Fibroblast of lung (primary cell): ENCODE data around the gene DNTT. TPM values are rescaled to one million over a fixed set of nuclear protein-coding genes. Genes with fewer than 3 reads are reported as not detected.

Experiments used
- DNase-seq, 2 donors: peaks; one replicate each; pipeline versions ENCODE4 v3.0.0 to v3.0.0-alpha.2; 2010; ENCODE audit warnings: low read depth in 2 of 2
- H2AFZ ChIP-seq: 2 replicates; pipeline ENCODE4 v1.5.1; 2012; ENCODE audit warnings: low read length, control low read depth, inconsistent platforms
- H3K27ac ChIP-seq: 2 replicates; pipeline ENCODE4 v1.5.1; 2011; ENCODE audit warnings: low read length, control low read depth; ENCODE audit not compliant: insufficient read depth
- H3K27me3 ChIP-seq: 2 replicates; pipeline ENCODE4 v1.5.1; 2011; ENCODE audit warnings: mild to moderate bottlenecking, low read length; ENCODE audit not compliant: control insufficient read depth, insufficient read depth
- H3K36me3 ChIP-seq: 2 replicates; pipeline ENCODE4 v1.5.1; 2011; ENCODE audit warnings: low read length; ENCODE audit not compliant: control insufficient read depth, insufficient read depth
- H3K4me1 ChIP-seq: 2 replicates; pipeline ENCODE4 v1.5.1; 2011; ENCODE audit warnings: low read length; ENCODE audit not compliant: control insufficient read depth, insufficient read depth; ENCODE audit errors: extremely low read depth
- H3K4me2 ChIP-seq: 2 replicates; pipeline ENCODE4 v1.5.1; 2011; ENCODE audit warnings: low read length, control low read depth; ENCODE audit not compliant: insufficient read depth; ENCODE audit errors: extremely low read depth
- H3K4me3 ChIP-seq, 4 experiments: fragments of 200-600 bp in 1 of 4; sonication (generic) in 1 of 4; replicated peaks in 1 of 4; 2 replicates each; pipeline ENCODE4 v1.5.1; 2011 to 2016; ENCODE audit warnings: low read length in 4 of 4, low read depth in 3 of 4, mild to moderate bottlenecking in 3 of 4, control low read depth in 2 of 4, inconsistent platforms in 1 of 4, mixed read lengths in 1 of 4; ENCODE audit not compliant: insufficient read depth in 1 of 4; ENCODE audit errors: control extremely low read depth in 1 of 4
- H3K79me2 ChIP-seq: 2 replicates; pipeline ENCODE4 v1.5.1; 2012; ENCODE audit warnings: mild to moderate bottlenecking, low read length, inconsistent platforms; ENCODE audit not compliant: control insufficient read depth, insufficient read depth
- H3K9ac ChIP-seq: 2 replicates; pipeline ENCODE4 v1.5.1; 2011; ENCODE audit warnings: mild to moderate bottlenecking, low read length, control low read depth; ENCODE audit not compliant: insufficient read depth
- H3K9me3 ChIP-seq: 2 replicates; pipeline ENCODE4 v1.5.1; 2012; ENCODE audit warnings: low read depth, low read length; ENCODE audit not compliant: control insufficient read depth, insufficient read depth
- H4K20me1 ChIP-seq: 2 replicates; pipeline ENCODE4 v1.5.1; 2011; ENCODE audit warnings: low read length; ENCODE audit not compliant: control insufficient read depth, insufficient read depth; ENCODE audit errors: extremely low read depth
- CTCF ChIP-seq, 2 donors: IDR thresholded peaks in 1 of 2; conservative IDR thresholded peaks in 1 of 2; 1 replicate in 1 of 2; 2 replicates in 1 of 2; pipeline ENCODE4 v1.5.1; 2011 to 2012; ENCODE audit warnings: low read length in 2 of 2, control low read depth in 1 of 2, inconsistent platforms in 1 of 2, low read depth in 1 of 2, mild to moderate bottlenecking in 1 of 2
- EZH2 ChIP-seq: IDR thresholded peaks from 2 replicates; pipeline ENCODE4 v1.5.1; 2012; ENCODE audit warnings: low read length, control low read depth, mild to moderate bottlenecking; ENCODE audit errors: missing control alignments
- polyA plus RNA-seq, 2 donors: library from polyadenylated mRNA; depleted of rRNA in 1 of 2; stranded (reverse) in 1 of 2; unstranded in 1 of 2; fragments of >200 nt; gene quantifications; 2 replicates each; pipeline ENCODE4 v1.2.1, GENCODE V29; 2011 to 2012; ENCODE audit warnings: missing spikeins in 1 of 2
- total RNA-seq: library from RNA; depleted of rRNA; stranded (reverse); fragments of >200 nt; gene quantifications from 2 replicates; pipeline ENCODE4 v1.2.1, GENCODE V29; 2014

DNTT gene
- total and polyA plus RNA-seq, 2 donors (not counting 1 experiment from before 2014, with no cell fraction given): not detected

GRCh38 chr10:96275685-96276418 lies 28.4 kb upstream of the DNTT start:
- TF ChIP-seq EZH2 (no peak), CTCF (conservative IDR thresholded peaks at IDR 0.05 in 1 of 2, IDR thresholded peaks at IDR 0.05 in 1 of 2; ENCODE audit: low read depth in 1 of 2, low read length in 2 of 2) (no peak)
- Histone ChIP-seq H3K4me3 (no peak overlapping the region), H3K27me3 (no peaks in the 10 kb centered on the region), H2AFZ (no peak overlapping the region), H3K27ac (no peak overlapping the region), H3K79me2 (no peaks in the 10 kb centered on the region), H3K4me2 (no peak overlapping the region), H3K36me3 (no peaks in the 10 kb centered on the region), H3K9me3 (no peaks in the 10 kb centered on the region), H4K20me1 (no peaks in the 10 kb centered on the region), H3K9ac (no peak overlapping the region), H3K4me1 (no peaks in the 10 kb centered on the region)
- no peak for DNase-seq

- no peaks in the 10 kb centered on the region for H4K20me1 ChIP-seq
- no peaks in the 10 kb centered on the region for H3K79me2 ChIP-seq
- TF ChIP-seq CTCF (conservative IDR thresholded peaks at IDR 0.05 in 1 of 2, IDR thresholded peaks at IDR 0.05 in 1 of 2; ENCODE audit: low read depth in 1 of 2, low read length in 2 of 2): no peak
- no peak for TF ChIP-seq EZH2
- no peak overlapping the region for H3K4me2 ChIP-seq
- no peak overlapping the region for H3K4me3 ChIP-seq
- H3K9ac ChIP-seq: no peak overlapping the region
- no peak for DNase-seq
- no peaks in the 10 kb centered on the region for H3K4me1 ChIP-seq
- no peak overlapping the region for H3K27ac ChIP-seq
- no peak overlapping the region for H2AFZ ChIP-seq
- no peaks in the 10 kb centered on the region for H3K9me3 ChIP-seq
- no peaks in the 10 kb centered on the region for H3K36me3 ChIP-seq
- no peaks in the 10 kb centered on the region for H3K27me3 ChIP-seq
Observed at GRCh38 chr10:96276426-96276825, 27.8 kb upstream of the DNTT start.

- H3K9ac ChIP-seq: no peak overlapping the region
- no peaks in the 10 kb centered on the region for H3K36me3 ChIP-seq
- no peak overlapping the region for H2AFZ ChIP-seq
- no peak overlapping the region for H3K27ac ChIP-seq
- no peak for DNase-seq
- H3K4me2 ChIP-seq: no peak overlapping the region
- no peaks in the 10 kb centered on the region for H3K27me3 ChIP-seq
- H3K4me3 ChIP-seq: no peak overlapping the region
- no peaks in the 10 kb centered on the region for H3K4me1 ChIP-seq
- H3K79me2 ChIP-seq: no peaks in the 10 kb centered on the region
- TF ChIP-seq CTCF (conservative IDR thresholded peaks at IDR 0.05 in 1 of 2, IDR thresholded peaks at IDR 0.05 in 1 of 2; ENCODE audit: low read depth in 1 of 2, low read length in 2 of 2) (no peak), EZH2 (no peak)
- H4K20me1 ChIP-seq: no peaks in the 10 kb centered on the region
- no peaks in the 10 kb centered on the region for H3K9me3 ChIP-seq
Observed at GRCh38 chr10:96276831-96277230, 27.4 kb upstream of the DNTT start.
